H1 (cell line): ENCODE results near the gene VARS2. TPM values are rescaled to one million over a fixed set of nuclear protein-coding genes. Genes with fewer than 3 reads are reported as not detected.

ENCODE experiments used
- CTCF ChIA-PET: fragments of 300-600 bp; sonication (Branson Sonifier 250); formaldehyde crosslinking; loops from one replicate; lab custom pipeline; 2021; ENCODE audit not compliant: partially characterized antibody; lab: Charles Lee
- POLR2A ChIA-PET: fragments of 300-600 bp; sonication (Branson Sonifier 250); formaldehyde crosslinking; loops from one replicate; lab custom pipeline; 2021; ENCODE audit warnings: inconsistent platforms; ENCODE audit not compliant: partially characterized antibody; lab: Charles Lee
- DNase-seq, 2 experiments: peaks; one replicate each; pipeline versions ENCODE4 v3.0.0 to v3.0.0-alpha.2; 2010 to 2022; ENCODE audit warnings: low spot score in 2 of 2, low read depth in 1 of 2, mixed read lengths in 1 of 2
- FAIRE-seq: peaks from 2 replicates; lab custom pipeline; 2011; peaks lifted over from hg19 to GRCh38; lab: Jason Lieb, UNC
- H2AFZ ChIP-seq: 2 replicates; pipeline ENCODE4 v1.8.1; 2012; ENCODE audit warnings: low read length, inconsistent platforms
- H2AK5ac ChIP-seq: 2 replicates; pipeline ENCODE4 v1.6.1; 2013; ENCODE audit warnings: low read depth, low read length
- H2BK120ac ChIP-seq: replicated peaks from 2 replicates; pipeline ENCODE3; 2013; ENCODE audit warnings: low read depth, low read length, inconsistent platforms
- H2BK12ac ChIP-seq: 2 replicates; pipeline ENCODE4 v1.6.1; 2013; ENCODE audit warnings: low read depth, low read length
- H2BK15ac ChIP-seq: 2 replicates; pipeline ENCODE4 v1.6.1; 2013; ENCODE audit warnings: low read length
- H2BK20ac ChIP-seq: 2 replicates; pipeline ENCODE4 v1.6.1; 2013; ENCODE audit warnings: low read length
- H2BK5ac ChIP-seq: 2 replicates; pipeline ENCODE4 v1.6.1; 2013; ENCODE audit warnings: low read depth, low read length
- H3K14ac ChIP-seq: 2 replicates; pipeline ENCODE4 v1.6.1; 2013; ENCODE audit warnings: inconsistent platforms; ENCODE audit not compliant: insufficient read length
- H3K18ac ChIP-seq: 2 replicates; pipeline ENCODE4 v1.6.1; 2013; ENCODE audit warnings: low read length; ENCODE audit errors: extremely low read depth
- H3K23ac ChIP-seq: 2 replicates; pipeline ENCODE4 v1.6.1; 2013; ENCODE audit warnings: inconsistent platforms; ENCODE audit not compliant: insufficient read length
- H3K23me2 ChIP-seq: 2 replicates; pipeline ENCODE4 v1.6.1; 2013; ENCODE audit warnings: low read depth, low read length
- H3K27ac ChIP-seq: 2 replicates; pipeline ENCODE4 v1.6.1; 2011; ENCODE audit warnings: low read depth, low read length, inconsistent platforms
- H3K27me3 ChIP-seq, 4 experiments: replicated peaks in 1 of 4; 1 replicate in 1 of 4; 2 replicates in 3 of 4; pipeline versions ENCODE4 v1.6.1 to v1.8.1; 2011 to 2013; ENCODE audit warnings: low read length in 3 of 4, mild to moderate bottlenecking in 3 of 4, inconsistent platforms in 2 of 4, mixed read lengths in 2 of 4, moderate library complexity in 1 of 4; ENCODE audit not compliant: control insufficient read depth in 3 of 4, insufficient read depth in 3 of 4; ENCODE audit errors: extremely low read depth in 1 of 4
- H3K36me3 ChIP-seq, 4 experiments: 2 replicates each; pipeline versions ENCODE4 v1.6.1 to v1.8.1; 2011 to 2013; ENCODE audit warnings: mild to moderate bottlenecking in 4 of 4, low read length in 3 of 4, moderate library complexity in 2 of 4, control low read depth in 1 of 4, inconsistent platforms in 1 of 4; ENCODE audit not compliant: insufficient read depth in 4 of 4, control insufficient read depth in 2 of 4
- H3K4ac ChIP-seq: replicated peaks from 2 replicates; pipeline ENCODE3; 2013; ENCODE audit warnings: low read length, low read depth, mixed read lengths, inconsistent platforms; ENCODE audit not compliant: insufficient read length
- H3K4me1 ChIP-seq, 4 experiments: replicated peaks in 1 of 4; 1 replicate in 1 of 4; 2 replicates in 3 of 4; pipeline versions ENCODE4 v1.6.1 to v1.8.1; 2011 to 2013; ENCODE audit warnings: low read length in 3 of 4, inconsistent platforms in 2 of 4, mixed read lengths in 1 of 4; ENCODE audit not compliant: insufficient read depth in 4 of 4, control insufficient read depth in 3 of 4
- H3K4me2 ChIP-seq, 2 experiments: 2 replicates each; pipeline versions ENCODE4 v1.6.1 to v1.8.1; 2011 to 2013; ENCODE audit warnings: low read depth in 2 of 2, low read length in 2 of 2, control low read depth in 1 of 2, inconsistent platforms in 1 of 2, mild to moderate bottlenecking in 1 of 2; ENCODE audit not compliant: insufficient read depth in 1 of 2
- H3K4me3 ChIP-seq, 4 experiments: fragments of 200-600, 300-600 bp in 1 of 4; sonication (generic), shearing (Covaris generic), sonication (Bioruptor Twin) in 1 of 4; 2 replicates each; pipeline versions ENCODE4 v1.5.1 to v1.8.1; 2011 to 2016; ENCODE audit warnings: low read length in 4 of 4, low read depth in 3 of 4, control low read depth in 2 of 4, inconsistent platforms in 2 of 4, mild to moderate bottlenecking in 2 of 4, mixed read lengths in 1 of 4, moderate library complexity in 1 of 4; ENCODE audit not compliant: insufficient read depth in 2 of 4; ENCODE audit errors: extremely low read depth in 1 of 4
- H3K56ac ChIP-seq: replicated peaks from 2 replicates; pipeline ENCODE3; 2013; ENCODE audit warnings: low read depth, mild to moderate bottlenecking, mixed read lengths, low read length, inconsistent platforms; ENCODE audit not compliant: insufficient read length
- H3K79me1 ChIP-seq: 2 replicates; pipeline ENCODE4 v1.6.1; 2013; ENCODE audit warnings: low read depth, low read length, control low read depth
- H3K79me2 ChIP-seq, 2 experiments: 2 replicates each; pipeline versions ENCODE4 v1.6.1 to v1.8.1; 2012 to 2013; ENCODE audit warnings: low read length in 2 of 2, mild to moderate bottlenecking in 2 of 2, inconsistent platforms in 1 of 2; ENCODE audit not compliant: insufficient read depth in 2 of 2, control insufficient read depth in 1 of 2
- H3K9ac ChIP-seq, 4 experiments: replicated peaks in 1 of 4; 1 replicate in 1 of 4; 2 replicates in 3 of 4; pipeline versions ENCODE4 v1.6.1 to v1.8.1; 2011 to 2013; ENCODE audit warnings: low read depth in 3 of 4, low read length in 3 of 4, control low read depth in 2 of 4, mild to moderate bottlenecking in 2 of 4, moderate library complexity in 2 of 4, inconsistent platforms in 1 of 4; ENCODE audit errors: extremely low read depth in 1 of 4
- H3K9me3 ChIP-seq, 2 experiments: 2 replicates each; pipeline versions ENCODE4 v1.6.1 to v1.8.1; 2012 to 2013; ENCODE audit warnings: mild to moderate bottlenecking in 2 of 2, moderate library complexity in 2 of 2, control low read depth in 1 of 2, inconsistent platforms in 1 of 2, low read depth in 1 of 2, low read length in 1 of 2, mixed read lengths in 1 of 2; ENCODE audit not compliant: insufficient read depth in 2 of 2
- H4K20me1 ChIP-seq, 2 experiments: replicated peaks in 1 of 2; 2 replicates each; pipeline versions ENCODE3 to v1.8.1; 2011 to 2013; ENCODE audit warnings: inconsistent platforms in 2 of 2, low read length in 2 of 2, mild to moderate bottlenecking in 1 of 2; ENCODE audit not compliant: insufficient read depth in 2 of 2, control insufficient read depth in 1 of 2
- H4K5ac ChIP-seq: 2 replicates; pipeline ENCODE4 v1.6.1; 2013; ENCODE audit warnings: low read length, low read depth, mixed read lengths, inconsistent platforms; ENCODE audit not compliant: insufficient read length
- H4K8ac ChIP-seq: 2 replicates; pipeline ENCODE4 v1.8.0; 2013; ENCODE audit warnings: mild to moderate bottlenecking, moderate library complexity, low read length, inconsistent platforms; ENCODE audit not compliant: insufficient read depth; ENCODE audit errors: extremely low read depth
- H4K91ac ChIP-seq: replicated peaks from 2 replicates; pipeline ENCODE3; 2013; ENCODE audit warnings: low read length, mixed read lengths, inconsistent platforms; ENCODE audit not compliant: insufficient read length
- ATF3 ChIP-seq: IDR thresholded peaks from 2 replicates; pipeline ENCODE4 v1.6.1; 2011; ENCODE audit warnings: low read depth, mild to moderate bottlenecking, low read length; ENCODE audit not compliant: insufficient read depth
- EZH2 ChIP-seq: fragments of 200-600 bp; sonication (generic); IDR thresholded peaks from 2 replicates; pipeline ENCODE4 v1.7.1; 2012; ENCODE audit warnings: low read depth, mild to moderate bottlenecking, moderate library complexity, low read length, inconsistent platforms; ENCODE audit not compliant: severe bottlenecking
- HDAC2 ChIP-seq, 2 experiments: fragments of 300-600 bp in 1 of 2; sonication (generic) in 1 of 2; IDR thresholded peaks; 2 replicates each; pipeline ENCODE4 v1.6.1; 2011 to 2012; ENCODE audit warnings: low read depth in 2 of 2, low read length in 2 of 2, mild to moderate bottlenecking in 2 of 2, moderate library complexity in 2 of 2, borderline replicate concordance in 1 of 2, inconsistent platforms in 1 of 2
- JUND ChIP-seq: IDR thresholded peaks from 2 replicates; pipeline ENCODE4 v1.6.1; 2011; ENCODE audit warnings: mild to moderate bottlenecking, improper control_type of control experiment, low read length
- KDM1A ChIP-seq: fragments of 200-600, 300-600 bp; sonication (generic); IDR thresholded peaks from 2 replicates; pipeline ENCODE4 v1.7.1; 2016; ENCODE audit warnings: mild to moderate bottlenecking, low read length, borderline replicate concordance
- KDM5A ChIP-seq: fragments of 200-600 bp; IDR thresholded peaks from 2 replicates; pipeline ENCODE4 v1.7.1; 2012; ENCODE audit warnings: mild to moderate bottlenecking, low read length, inconsistent platforms, mixed read lengths
- NANOG ChIP-seq: IDR thresholded peaks from 2 replicates; pipeline ENCODE4 v1.6.1; 2011; ENCODE audit warnings: low read length, low read depth, mild to moderate bottlenecking, inconsistent platforms; ENCODE audit not compliant: insufficient read depth, poor library complexity, severe bottlenecking
- POLR2AphosphoS5 ChIP-seq: IDR thresholded peaks from 2 replicates; pipeline ENCODE4 v1.6.1; 2011; ENCODE audit warnings: low read depth, low read length
- POU5F1 ChIP-seq: IDR thresholded peaks from 2 replicates; pipeline ENCODE4 v1.6.1; 2011; ENCODE audit warnings: low read depth, mild to moderate bottlenecking, low read length, moderate library complexity
- RAD21 ChIP-seq, 2 experiments: IDR thresholded peaks in 1 of 2; conservative IDR thresholded peaks in 1 of 2; 2 replicates each; pipeline ENCODE4 v1.6.1; 2011; ENCODE audit warnings: low read depth in 2 of 2, low read length in 2 of 2, improper control_type of control experiment in 1 of 2, inconsistent platforms in 1 of 2, mild to moderate bottlenecking in 1 of 2, moderate library complexity in 1 of 2
- SP1 ChIP-seq: IDR thresholded peaks from 2 replicates; pipeline ENCODE4 v1.6.1; 2011; ENCODE audit warnings: low read depth, low read length
- SRF ChIP-seq: IDR thresholded peaks from 2 replicates; pipeline ENCODE4 v1.6.1; 2011; ENCODE audit warnings: mild to moderate bottlenecking, low read depth, low read length, moderate library complexity
- WGBS, 2 experiments: shearing (Covaris generic) in 1 of 2; methylation state at CpG; one replicate each; pipeline versions ENCODE4 v1.1.6 to v1.1.7; 2013 to 2015; ENCODE audit warnings: low lambda C conversion rate in 2 of 2, mixed read lengths in 2 of 2, inconsistent platforms in 1 of 2, low coverage in 1 of 2, missing lambda C conversion rate in 1 of 2; ENCODE audit not compliant: insufficient replicate concordance in 2 of 2, insufficient coverage in 1 of 2, insufficient read length in 1 of 2; ENCODE audit errors: extremely low coverage in 1 of 2, missing lambda C conversion rate in 1 of 2; 5-methylcytosine and 5-hydroxymethylcytosine counted together
- polyA plus RNA-seq, 7 experiments: library from polyadenylated mRNA; depleted of rRNA in 3 of 7; stranded (reverse) in 5 of 7; unstranded in 2 of 7; fragments of >200 nt in 5 of 7; fragments of 200-250 nt in 2 of 7; gene quantifications; 1 replicate in 5 of 7; 2 replicates in 1 of 7; 4 replicates in 1 of 7; pipeline versions ENCODE4 v1.2.1 to v1.2.3, GENCODE V29; 2011 to 2013; ENCODE audit warnings: missing spikeins in 2 of 7, mixed read lengths in 2 of 7
- total RNA-seq: library from RNA; stranded (reverse); fragmentation: NEBNext Ultra II Directional; extraction: Animal tissue kit (Norgen Biotek cat#: 25700); gene quantifications from 2 replicates; pipeline ENCODE4 v1.2.1, GENCODE V29; 2021

The VARS2 gene
- total and polyA plus RNA-seq, 2 of the 8 experiments (the other 6 are each of a cell fraction or from before 2014, with no cell fraction given), result 26.8 to 47.7 TPM

- no peak overlapping the region for H2BK12ac ChIP-seq
- no peak overlapping the region for H2BK5ac ChIP-seq
- H2BK120ac ChIP-seq, result no peak overlapping the region
- H3K79me2 ChIP-seq, result peaks cover 3 to 27% of the 10 kb centered on the region in 2 experiments; a peak in 3 of 4 replicates
- CTCF ChIA-PET, result interaction anchor here (0.7 to 29.0 kb wide), 9 partner anchors 9 to 190 kb away, joined by 3 to 610 read pairs (median 3); no protein-coding TSS in a partner anchor
- H3K9ac ChIP-seq, result no peak overlapping the region
- no peak overlapping the region for H3K56ac ChIP-seq
- H3K4me3 ChIP-seq, result no peak overlapping the region
- no peak overlapping the region for H4K91ac ChIP-seq
- H3K4ac ChIP-seq, result no peak overlapping the region
- no peak overlapping the region; the same call in 1 of the 2 replicates for H4K8ac ChIP-seq
- peaks cover 6 to 31% of the 10 kb centered on the region in 2 experiments for H4K20me1 ChIP-seq
- no peak overlapping the region for H3K27ac ChIP-seq
- WGBS, 2 experiments, result 92% methylated on average over 8 of the region's 8 CpGs; no CpG with 5 or more reads in 1 of the 2 experiments
- H3K27me3 ChIP-seq, result no peaks in the 10 kb centered on the region
- H3K9me3 ChIP-seq, result no peaks in the 10 kb centered on the region
- H3K23ac ChIP-seq, result no peak overlapping the region
- no peak overlapping the region for H3K18ac ChIP-seq
- no peak overlapping the region for H3K4me2 ChIP-seq
- H3K79me1 ChIP-seq, result peaks cover 12% of the 10 kb centered on the region
- peaks cover 0 to 10% (median 2%) of the 10 kb centered on the region in 4 experiments; a peak in 5 of 7 replicates for H3K4me1 ChIP-seq
- H2BK20ac ChIP-seq, result no peak overlapping the region
- H2AK5ac ChIP-seq, result no peak overlapping the region
- no peak overlapping the region for H3K14ac ChIP-seq
- POLR2A ChIA-PET, result interaction anchor here (1.0 to 1.8 kb wide), 5 partner anchors 10 to 54 kb away, joined by 3 to 8 read pairs (median 3); partner anchors contain the start of gene GTF2H4
- peaks cover 8% of the 10 kb centered on the region; the same call in 1 of the 2 replicates for H3K23me2 ChIP-seq
- no peak overlapping the region for H4K5ac ChIP-seq
- no peak for FAIRE-seq
- peaks cover 56 to 98% (median 84%) of the 10 kb centered on the region in 4 experiments for H3K36me3 ChIP-seq
- no peak overlapping the region for H2BK15ac ChIP-seq
- no peak for DNase-seq
- no peak overlapping the region for H2AFZ ChIP-seq
- no peak for TF ChIP-seq POU5F1
- TF ChIP-seq EZH2, result no peak
- TF ChIP-seq RAD21 (IDR thresholded peaks at IDR 0.05 in 1 of 2, conservative IDR thresholded peaks at IDR 0.05 in 1 of 2; ENCODE audit: low read depth in 2 of 2, low read length in 2 of 2), result no peak
- no peak for TF ChIP-seq JUND
- TF ChIP-seq KDM1A, result no peak
- no peak for TF ChIP-seq KDM5A
- no peak for TF ChIP-seq ATF3
- no peak for TF ChIP-seq SP1
- TF ChIP-seq HDAC2 (IDR thresholded peaks at IDR 0.05; ENCODE audit: borderline replicate concordance in 1 of 2, low read depth in 2 of 2, low read length in 2 of 2), result no peak
- TF ChIP-seq POLR2AphosphoS5, result no peak
- no peak for TF ChIP-seq NANOG
- TF ChIP-seq SRF, result no peak
Observed at GRCh38 chr6:30893666-30894065, 20.4 kb upstream of the VARS2 start.
